ENCODE data around the gene SLC6A7.

SLC6A7 gene

DNA sequence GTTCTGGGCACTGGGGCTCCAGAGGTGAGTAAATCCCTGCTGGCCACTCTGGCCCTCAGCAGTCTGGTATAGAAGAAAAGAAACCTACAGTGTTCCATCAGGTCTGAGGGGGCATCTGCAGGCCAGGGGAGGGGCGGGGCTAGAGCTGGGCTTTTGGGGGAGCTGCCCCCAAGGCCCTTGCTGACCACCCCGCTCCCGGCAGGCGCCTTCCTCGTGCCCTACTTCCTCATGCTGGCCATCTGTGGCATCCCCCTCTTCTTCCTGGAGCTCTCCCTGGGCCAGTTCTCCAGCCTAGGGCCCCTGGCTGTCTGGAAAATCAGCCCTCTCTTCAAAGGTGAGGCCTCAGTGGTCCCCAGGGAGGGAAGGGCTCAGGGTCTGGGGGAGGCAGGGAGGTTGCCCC is 6.7 kb downstream of the SLC6A7 start:
- no peak for DNase-seq

DNA sequence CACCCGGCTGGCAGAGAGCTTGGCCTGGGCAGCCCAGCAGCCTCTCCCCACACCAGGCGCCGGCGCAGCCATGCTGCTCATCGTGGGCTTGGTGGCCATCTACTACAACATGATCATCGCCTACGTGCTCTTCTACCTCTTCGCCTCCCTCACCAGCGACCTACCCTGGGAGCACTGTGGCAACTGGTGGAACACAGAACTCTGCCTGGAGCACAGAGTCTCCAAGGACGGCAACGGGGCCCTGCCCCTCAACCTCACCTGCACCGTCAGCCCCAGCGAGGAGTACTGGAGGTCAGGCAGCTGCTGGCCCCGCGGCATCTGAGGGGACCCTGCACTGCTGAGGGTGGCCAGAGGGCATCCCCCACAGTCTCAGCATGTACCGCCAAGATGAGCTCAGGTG is 7.1 kb downstream of the SLC6A7 start:
- no peak for DNase-seq

DNA sequence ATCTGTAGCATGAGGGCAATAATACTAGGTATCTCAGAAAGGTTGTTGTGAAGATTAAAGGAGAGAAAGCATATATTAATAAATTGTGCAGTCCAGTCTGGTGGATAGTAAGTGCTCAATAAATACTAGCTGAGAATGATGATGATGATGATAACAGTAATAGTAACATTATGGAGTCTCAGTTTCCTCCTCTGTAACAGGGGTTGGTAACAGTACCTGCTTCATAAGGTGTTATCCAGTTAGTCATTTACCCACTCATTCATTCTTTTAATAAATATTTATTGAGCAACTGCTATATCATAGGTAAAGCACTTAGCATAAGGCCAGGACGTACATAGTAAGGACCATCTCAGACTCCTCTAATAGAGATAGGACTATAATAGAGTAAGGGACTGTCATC is 7.6 kb downstream of the SLC6A7 start:
- no peak for DNase-seq

GRCh38 chr5:150202501-150202900 is 12.6 kb downstream of the SLC6A7 start:
- no peak for DNase-seq

DNA sequence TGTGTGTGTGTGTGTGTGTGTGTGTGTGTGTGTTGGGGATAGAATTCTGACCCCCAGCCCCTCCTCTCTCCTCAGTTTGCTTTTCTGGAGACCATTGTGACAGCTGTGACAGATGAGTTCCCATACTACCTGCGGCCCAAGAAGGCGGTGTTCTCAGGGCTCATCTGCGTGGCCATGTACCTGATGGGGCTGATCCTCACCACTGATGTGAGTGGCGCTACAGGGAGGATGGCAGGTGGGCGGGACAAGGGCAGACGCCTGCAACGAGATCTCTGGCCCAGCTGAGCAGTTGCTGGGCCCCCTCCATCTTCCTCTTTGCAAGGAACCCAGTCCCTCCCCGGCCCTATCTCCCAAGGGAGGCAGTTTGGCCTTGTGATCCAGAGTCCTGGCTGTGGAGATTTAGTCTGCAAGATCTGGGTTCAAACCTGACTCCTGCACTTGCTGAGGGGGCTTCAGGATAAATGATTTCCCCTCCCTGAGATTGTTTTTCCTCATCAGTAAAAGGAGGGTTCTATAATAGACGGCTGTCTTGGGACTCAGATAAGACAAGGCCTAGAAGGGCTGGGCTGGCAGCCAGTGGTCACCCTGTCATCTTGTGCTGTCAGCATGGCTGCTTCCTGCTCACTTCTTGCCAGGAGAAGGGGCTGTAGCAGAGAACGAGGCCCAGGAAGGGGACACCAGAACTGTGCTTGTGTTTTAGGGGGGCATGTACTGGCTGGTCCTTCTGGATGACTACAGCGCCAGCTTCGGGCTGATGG is 14.1 kb downstream of the SLC6A7 start:
- DNase-seq = no peak

- no peak for DNase-seq
Observed at GRCh38 chr5:150204590-150204960, 14.7 kb downstream of the SLC6A7 start.

- no peak for DNase-seq
Observed at GRCh38 chr5:150206098-150206778, 16.4 kb downstream of the SLC6A7 start.

- DNase-seq = no peak
Observed at GRCh38 chr5:150206779-150207115, 16.9 kb downstream of the SLC6A7 start.

- DNase-seq = peak in 1 of 2 experiments; percentile 10
Observed at GRCh38 chr5:150208187-150209098, 18.6 kb downstream of the SLC6A7 start.

DNA sequence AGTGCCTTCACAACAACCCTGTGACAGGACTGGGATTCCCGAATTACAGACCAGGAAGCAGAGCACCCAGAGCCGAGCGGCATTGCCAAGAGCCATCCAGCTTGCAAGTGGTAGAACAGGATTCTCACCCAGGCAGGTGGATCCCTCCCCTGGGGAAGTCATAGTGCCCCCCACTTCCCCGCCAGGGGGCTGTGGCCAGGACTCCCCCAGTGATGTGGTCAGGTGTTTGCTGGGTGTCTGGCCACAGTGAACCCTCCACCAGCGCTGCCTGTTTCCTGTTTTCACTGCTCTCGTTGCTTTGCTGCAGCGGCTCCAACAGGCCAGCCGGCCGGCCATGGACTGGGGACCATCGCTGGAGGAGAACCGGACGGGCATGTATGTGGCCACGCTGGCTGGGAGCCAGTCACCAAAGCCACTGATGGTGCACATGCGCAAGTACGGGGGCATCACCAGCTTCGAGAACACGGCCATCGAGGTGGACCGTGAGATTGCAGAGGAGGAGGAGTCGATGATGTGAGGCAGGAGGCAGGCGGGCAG is 19.3 kb downstream of the SLC6A7 start:
- DNase-seq = no peak

DNA sequence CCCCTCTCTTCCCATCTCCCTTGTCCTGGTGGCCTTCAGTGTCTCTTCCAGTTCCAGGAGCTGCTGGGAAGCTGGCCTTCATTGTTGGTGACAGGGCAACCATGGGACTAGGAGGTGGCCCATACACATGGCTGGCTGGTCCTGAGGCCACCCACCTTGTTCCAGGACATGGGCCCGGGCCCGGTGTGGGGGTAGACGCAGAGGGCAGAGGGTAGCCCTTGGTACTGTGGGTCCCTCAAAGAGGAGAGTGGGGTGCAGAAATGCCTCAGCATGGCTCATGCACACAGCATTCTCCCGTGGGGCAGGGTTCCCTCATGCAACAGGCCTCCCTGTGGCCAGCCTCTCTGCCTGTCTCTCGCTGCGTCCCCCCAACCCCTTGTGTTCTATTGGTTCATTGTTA is 20.8 kb downstream of the SLC6A7 start:
- no peak for DNase-seq

DNA sequence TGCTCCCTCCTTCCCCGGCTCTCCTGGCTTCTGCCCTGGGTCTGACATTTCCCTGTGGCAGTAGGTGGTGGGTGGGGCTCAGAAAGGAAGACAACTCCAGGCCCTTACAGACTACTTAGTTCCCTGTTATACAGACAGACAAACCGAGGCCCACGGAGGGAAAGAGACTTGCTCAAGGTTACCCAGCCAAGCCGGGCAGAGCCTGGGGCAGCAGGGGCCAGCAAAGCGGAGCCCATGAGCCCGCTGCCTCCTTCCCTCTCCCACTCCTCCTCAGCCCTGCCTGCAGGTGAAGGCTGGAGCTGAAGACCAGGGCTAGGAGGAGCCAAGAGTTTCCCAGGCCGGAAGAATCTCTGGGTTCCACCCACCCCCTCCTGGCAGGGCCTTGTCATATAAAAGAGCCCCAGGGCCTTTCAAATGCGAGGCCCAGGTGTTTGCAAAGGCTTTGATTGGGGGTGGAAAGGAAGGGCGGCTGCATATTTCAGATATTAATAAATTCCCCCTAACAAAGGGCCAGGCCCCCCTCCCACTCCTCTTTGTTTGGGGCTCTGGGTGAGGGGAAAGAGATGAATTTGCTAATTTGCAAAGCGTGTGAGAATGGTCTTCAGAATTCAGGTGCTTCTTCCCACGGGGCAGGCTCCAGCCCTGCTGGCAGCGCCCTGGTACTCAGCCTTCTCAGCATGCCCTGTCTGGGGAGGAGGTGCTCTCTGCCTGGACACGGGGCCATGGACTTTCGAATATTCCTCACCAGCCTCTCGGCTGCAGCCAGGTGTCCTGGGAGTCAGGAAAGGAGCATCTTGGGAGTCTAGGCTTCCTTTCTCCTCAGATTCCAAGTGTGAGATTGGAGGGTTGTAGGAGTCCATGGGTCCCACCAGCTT is 21.5 kb downstream of the SLC6A7 start:
- DNase-seq = no peak

DNA sequence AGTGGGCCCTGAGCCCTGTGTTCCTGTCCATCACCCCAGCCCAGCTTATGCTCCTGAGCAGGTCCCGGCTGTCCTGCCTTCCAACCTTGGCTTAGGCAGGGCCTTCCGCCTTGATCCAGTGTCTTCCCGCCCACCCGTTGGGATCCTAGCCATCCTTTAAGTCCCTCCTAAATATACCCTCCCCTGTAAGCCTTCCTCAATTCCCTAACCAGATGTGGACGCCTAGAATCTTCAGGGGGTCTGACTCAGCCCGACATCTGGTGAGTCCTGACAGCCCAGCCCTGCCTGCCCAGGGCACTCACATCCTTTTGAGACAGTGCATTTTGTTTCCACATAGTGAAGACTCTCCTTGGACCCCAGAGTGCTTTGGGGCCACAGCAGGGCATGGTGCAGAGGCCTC is 23.7 kb downstream of the SLC6A7 start:
- no peak for DNase-seq

DNA sequence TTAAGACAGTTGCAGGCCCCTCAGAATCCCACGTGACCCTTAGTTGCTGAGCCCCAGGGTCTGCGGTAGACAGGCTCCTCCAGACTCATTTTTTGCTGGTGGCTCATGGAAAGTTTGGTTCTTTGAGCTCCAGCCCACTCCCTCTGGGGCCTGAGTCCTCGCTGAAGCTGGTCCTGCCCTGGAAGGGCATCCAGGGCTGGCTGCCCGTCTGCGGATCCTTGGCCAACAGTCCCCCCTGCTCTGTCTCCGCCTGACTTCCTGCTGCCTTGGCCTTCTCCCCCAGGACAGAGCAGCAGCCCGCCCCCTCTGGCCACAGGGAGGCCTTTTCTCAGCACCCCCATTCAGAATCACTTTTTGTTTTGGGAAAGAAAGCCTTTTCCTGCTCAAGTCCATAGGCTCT is 24.4 kb downstream of the SLC6A7 start:
- no peak for DNase-seq

GRCh38 chr5:150215979-150216944 is 26.4 kb downstream of the SLC6A7 start:
- no peak for DNase-seq

- no peak for DNase-seq
Observed at GRCh38 chr5:150217038-150217437, 27.2 kb downstream of the SLC6A7 start.

- DNase-seq = peak; percentile 51 to 84
Observed at GRCh38 chr5:150217873-150218692, 28.2 kb downstream of the SLC6A7 start.

DNA sequence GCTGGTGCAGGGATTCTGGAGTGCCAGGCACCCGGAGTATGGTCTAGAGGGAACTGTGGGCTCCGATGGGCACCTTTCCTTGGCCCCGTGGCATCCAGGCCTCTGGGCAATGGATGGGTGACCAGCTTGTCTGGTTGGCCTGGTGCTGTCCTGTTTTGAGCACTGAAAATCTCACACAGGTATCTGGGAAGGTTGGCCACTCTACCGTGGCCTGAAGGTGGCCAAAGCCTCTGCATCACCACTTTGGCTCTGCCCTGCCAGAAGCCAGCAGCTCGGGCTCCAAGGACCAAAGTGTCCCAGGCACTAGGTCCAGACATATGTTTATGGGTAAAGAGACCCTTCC is 28.8 kb downstream of the SLC6A7 start:
- no peak for DNase-seq

GRCh38 chr5:150219142-150219541 is 29.3 kb downstream of the SLC6A7 start:
- no peak for DNase-seq

- DNase-seq = no peak
Observed at GRCh38 chr5:150219861-150220260, 30.0 kb downstream of the SLC6A7 start.

Measured in SW 1271 (cell line).